Left cardiac atrium (tissue), 4 donors: Measurements from ENCODE around the gene ARF6. TPM values are rescaled to one million over a fixed set of nuclear protein-coding genes. Genes with fewer than 3 reads are reported as not detected.
A peak's percentile ranks its signal among the peaks of the same experiment; 100 is the strongest.
"Not testable (repeated sequence)": the region's sequence is repeated elsewhere in the genome, so short reads cannot be mapped to it uniquely, and the experiment has no call there.

Experiments used
- ATAC-seq, 2 donors: fragments of 200-7000 bp; cut with Tn5 transposase; one replicate each; pipeline ENCODE4 v1.9.1; 2020; ENCODE audit warnings: mild to moderate bottlenecking in 2 of 2, moderate library complexity in 2 of 2
- DNase-seq: peaks from one replicate; pipeline ENCODE4 v3.0.0-alpha.2; 2020
- intact Hi-C, 2 donors: fragments of 100-400 bp; cut with DNase I; formaldehyde crosslinking; loops; one replicate each; pipeline versions ENCODE4 v1.14.1 to v1.15.1; 2022 to 2023
- total RNA-seq, 2 donors: library from RNA; stranded (reverse); fragmentation: NEBNext Ultra II Directional; extraction: Animal tissue kit (Norgen Biotek cat#: 25700); gene quantifications; one replicate each; pipeline ENCODE4 v1.2.1, GENCODE V29; 2021
- donor health status: DM: no; HTN: yes; CAD: no.
- donor health status: DM: no; HTN: yes; CAD: no; lungs with severe emphysema.
- donor health status: DM: yes; HTN: yes; CAD: no.
- donor health status: Dilated cardiomyopathy.

Gene ARF6
- total RNA-seq, 2 donors from 2014 or later: 28.6 to 38.0 TPM

GRCh38 chr14:49931523-49931922 lies 38.6 kb downstream of the ARF6 start:
- intact Hi-C loops: no loop called here
- no peak for ATAC-seq
- DNase-seq: no peak

GRCh38 chr14:49933128-49933527 lies 40.2 kb downstream of the ARF6 start:
- no peak for ATAC-seq
- no peak for DNase-seq
- intact Hi-C loops: no loop called here

- intact Hi-C loops: no loop called here
- ATAC-seq (no peak), DNase-seq (no peak)
Measured at GRCh38 chr14:49933704-49934103, 40.8 kb downstream of the ARF6 start.

- ATAC-seq (no peak), DNase-seq (no peak)
- intact Hi-C loops: no loop called here
Measured at GRCh38 chr14:49934646-49935045, 41.8 kb downstream of the ARF6 start.

- intact Hi-C loops: no loop called here
- ATAC-seq (no peak), DNase-seq (no peak)
Measured at GRCh38 chr14:49935526-49935925, 42.6 kb downstream of the ARF6 start.

GRCh38 chr14:49936246-49936645 lies 43.4 kb downstream of the ARF6 start:
- intact Hi-C loops, ATAC-seq, DNase-seq: not testable (repeated sequence)

- DNase-seq, ATAC-seq, intact Hi-C loops: not testable (repeated sequence)
Measured at GRCh38 chr14:49936882-49937281, 44.0 kb downstream of the ARF6 start.

GRCh38 chr14:49939215-49939614 lies 46.3 kb downstream of the ARF6 start:
- DNase-seq, ATAC-seq, intact Hi-C loops: not testable (repeated sequence)

GRCh38 chr14:49939884-49940510 lies 47.1 kb downstream of the ARF6 start:
- intact Hi-C loops: no loop called here
- DNase-seq (no peak), ATAC-seq (no peak)

GRCh38 chr14:49940808-49941421 lies 48.0 kb downstream of the ARF6 start:
- intact Hi-C loops: no loop called here
- DNase-seq (no peak), ATAC-seq (no peak)

- intact Hi-C loops: no loop called here
- DNase-seq (no peak), ATAC-seq (peak in 1 of 2 donors; percentile 53)
Measured at GRCh38 chr14:49942090-49942489, 49.2 kb downstream of the ARF6 start.

- intact Hi-C loops: no loop called here
- no peak for DNase-seq
- ATAC-seq: no peak
Measured at GRCh38 chr14:49944501-49944900, 51.6 kb downstream of the ARF6 start.

- no peak for DNase-seq
- intact Hi-C loops: no loop called here
- ATAC-seq: no peak
Measured at GRCh38 chr14:49945448-49946319, 52.8 kb downstream of the ARF6 start.

Other genes starting within 250 kb of the ARF6 start
- gene POLE2, start 204.9 kb upstream of the ARF6 start, total RNA-seq: 1 to 10 TPM; 1.0 to 1.2 TPM
- 10 to 100 TPM in 1 of 2 donors, 1 to 10 TPM in 1; 6.5 to 11.8 TPM for gene KLHDC1, start 200.0 kb upstream of the ARF6 start, total RNA-seq
- 10 to 100 TPM; 54.8 to 67.1 TPM for gene KLHDC2, start 124.9 kb upstream of the ARF6 start, total RNA-seq
- 10 to 100 TPM; 48.6 to 60.5 TPM for gene NEMF, start 40.3 kb upstream of the ARF6 start, total RNA-seq
- 1 to 10 TPM; 3.1 to 5.0 TPM for gene VCPKMT, start 223.5 kb downstream of the ARF6 start, total RNA-seq